Measurements from ENCODE around the gene FARS2. TPM values are rescaled to one million over a fixed set of nuclear protein-coding genes. Genes with fewer than 3 reads are reported as not detected.
A peak's percentile ranks its signal among the peaks of the same experiment; 100 is the strongest.

Gene FARS2
- total RNA-seq, 6 donors from 2014 or later = 16.4 to 34.6 (median 19.9) TPM

- peak overlapping the region; percentile 93 to 96 (median 95) for H3K27ac ChIP-seq
- WGBS, 2 donors = 0 to 2% methylated on average over 8 to 19 of the region's 19 CpGs
- H3K4me1 ChIP-seq = peaks cover 14 to 35% (median 18%) of the 10 kb centered on the region in 4 donors
- H3K36me3 ChIP-seq = no peaks in the 10 kb centered on the region
- H3K4me3 ChIP-seq = peak overlapping the region; percentile 86 to 98 (median 94)
- DNase-seq (no peak), ATAC-seq (ENCODE audit: low FRiP score in 2 of 2) (no peak)
- no peaks in the 10 kb centered on the region for H3K9me3 ChIP-seq
- TF ChIP-seq POLR2A (IDR thresholded peaks at IDR 0.05) = peak in 1 of 4 donors; percentile 2
- no peak for TF ChIP-seq POLR2AphosphoS5 (IDR thresholded peaks at IDR 0.05)
- no peaks in the 10 kb centered on the region for H3K27me3 ChIP-seq
Measured at GRCh38 chr6:5261545-5262109, 314 bp downstream of the FARS2 start.

- Histone ChIP-seq H3K9me3 (no peaks in the 10 kb centered on the region), H3K4me3 (no peak overlapping the region), H3K27ac (no peak overlapping the region), H3K4me1 (peaks cover 10 to 22% (median 11%) of the 10 kb centered on the region in 4 donors), H3K36me3 (no peaks in the 10 kb centered on the region), H3K27me3 (no peaks in the 10 kb centered on the region)
- ATAC-seq (ENCODE audit: low FRiP score in 2 of 2) (no peak), DNase-seq (no peak)
- WGBS, 2 donors = 90 to 92% methylated on average over 2 of the region's 2 CpGs
- TF ChIP-seq POLR2AphosphoS5 (IDR thresholded peaks at IDR 0.05) (no peak), POLR2A (IDR thresholded peaks at IDR 0.05) (no peak), EP300 (IDR thresholded peaks at IDR 0.05) (no peak), CTCF (IDR thresholded peaks at IDR 0.05) (no peak)
Measured at GRCh38 chr6:5266423-5266822, 5.1 kb downstream of the FARS2 start.

- 42 to 49% methylated on average over 5 of the region's 5 CpGs for WGBS, 2 donors
- H3K27me3 ChIP-seq = no peaks in the 10 kb centered on the region
- H3K4me1 ChIP-seq = peaks cover 2 to 4% (median 3%) of the 10 kb centered on the region in 4 donors
- H3K27ac ChIP-seq = no peak overlapping the region
- H3K9me3 ChIP-seq = no peaks in the 10 kb centered on the region
- DNase-seq = no peak
- H3K36me3 ChIP-seq = no peaks in the 10 kb centered on the region
- no peak for ATAC-seq (ENCODE audit: low FRiP score in 2 of 2)
- TF ChIP-seq CTCF (IDR thresholded peaks at IDR 0.05) = no peak
- no peak for TF ChIP-seq POLR2A (IDR thresholded peaks at IDR 0.05)
- TF ChIP-seq POLR2AphosphoS5 (IDR thresholded peaks at IDR 0.05) = no peak
- TF ChIP-seq EP300 (IDR thresholded peaks at IDR 0.05) = no peak
- no peak overlapping the region for H3K4me3 ChIP-seq
Measured at GRCh38 chr6:5270093-5270680, 8.9 kb downstream of the FARS2 start.

GRCh38 chr6:5271926-5272325 lies 10.6 kb downstream of the FARS2 start:
- TF ChIP-seq POLR2A (IDR thresholded peaks at IDR 0.05) = no peak
- no peak for TF ChIP-seq EP300 (IDR thresholded peaks at IDR 0.05)
- no peak for TF ChIP-seq POLR2AphosphoS5 (IDR thresholded peaks at IDR 0.05)
- no peak for TF ChIP-seq CTCF (IDR thresholded peaks at IDR 0.05)
- no peaks in the 10 kb centered on the region for H3K9me3 ChIP-seq
- no peaks in the 10 kb centered on the region for H3K27me3 ChIP-seq
- no peak overlapping the region for H3K27ac ChIP-seq
- peaks cover 0 to 3% (median 0%) of the 10 kb centered on the region in 4 donors for H3K4me1 ChIP-seq
- no peaks in the 10 kb centered on the region for H3K36me3 ChIP-seq
- no peak for DNase-seq
- no peak for ATAC-seq (ENCODE audit: low FRiP score in 2 of 2)
- 97 to 98% methylated on average over 6 of the region's 6 CpGs for WGBS, 2 donors
- H3K4me3 ChIP-seq = no peak overlapping the region

GRCh38 chr6:5274231-5274630 lies 12.9 kb downstream of the FARS2 start:
- no peaks in the 10 kb centered on the region for H3K9me3 ChIP-seq
- DNase-seq = no peak
- TF ChIP-seq POLR2A (IDR thresholded peaks at IDR 0.05) = no peak
- no peak for TF ChIP-seq EP300 (IDR thresholded peaks at IDR 0.05)
- TF ChIP-seq POLR2AphosphoS5 (IDR thresholded peaks at IDR 0.05) = no peak
- no peak for TF ChIP-seq CTCF (IDR thresholded peaks at IDR 0.05)

More at GRCh38 chr6:5274231-5274630, 12.9 kb downstream of the FARS2 start:
- 83 to 87% methylated on average over 3 of the region's 3 CpGs for WGBS, 2 donors
- no peak overlapping the region for H3K27ac ChIP-seq
- no peak for ATAC-seq (ENCODE audit: low FRiP score in 2 of 2)
- no peaks in the 10 kb centered on the region for H3K36me3 ChIP-seq
- H3K27me3 ChIP-seq = no peaks in the 10 kb centered on the region
- H3K4me1 ChIP-seq = peaks cover 0 to 3% (median 0%) of the 10 kb centered on the region in 4 donors
- no peak overlapping the region for H3K4me3 ChIP-seq
